GM18519 (cell line): Measurements from ENCODE around the gene TTYH2.
"Not testable (repeated sequence)": the region's sequence is repeated elsewhere in the genome, so short reads cannot be mapped to it uniquely, and the experiment has no call there.

ENCODE experiments used
- ATAC-seq: cut with Tn5 transposase; IDR thresholded peaks from one replicate; pipeline ENCODE4 v1.9.1; 2021; ENCODE audit warnings: mild to moderate bottlenecking, moderate library complexity; ENCODE audit not compliant: unreplicated experiment, low FRiP score

Gene TTYH2

GRCh38 chr17:74281799-74282198 is 68.4 kb downstream of the TTYH2 start:
- ATAC-seq: no peak

- ATAC-seq: not testable (repeated sequence)
These were observed 68.9 kb downstream of the TTYH2 start for GRCh38 chr17:74282274-74282586.

DNA sequence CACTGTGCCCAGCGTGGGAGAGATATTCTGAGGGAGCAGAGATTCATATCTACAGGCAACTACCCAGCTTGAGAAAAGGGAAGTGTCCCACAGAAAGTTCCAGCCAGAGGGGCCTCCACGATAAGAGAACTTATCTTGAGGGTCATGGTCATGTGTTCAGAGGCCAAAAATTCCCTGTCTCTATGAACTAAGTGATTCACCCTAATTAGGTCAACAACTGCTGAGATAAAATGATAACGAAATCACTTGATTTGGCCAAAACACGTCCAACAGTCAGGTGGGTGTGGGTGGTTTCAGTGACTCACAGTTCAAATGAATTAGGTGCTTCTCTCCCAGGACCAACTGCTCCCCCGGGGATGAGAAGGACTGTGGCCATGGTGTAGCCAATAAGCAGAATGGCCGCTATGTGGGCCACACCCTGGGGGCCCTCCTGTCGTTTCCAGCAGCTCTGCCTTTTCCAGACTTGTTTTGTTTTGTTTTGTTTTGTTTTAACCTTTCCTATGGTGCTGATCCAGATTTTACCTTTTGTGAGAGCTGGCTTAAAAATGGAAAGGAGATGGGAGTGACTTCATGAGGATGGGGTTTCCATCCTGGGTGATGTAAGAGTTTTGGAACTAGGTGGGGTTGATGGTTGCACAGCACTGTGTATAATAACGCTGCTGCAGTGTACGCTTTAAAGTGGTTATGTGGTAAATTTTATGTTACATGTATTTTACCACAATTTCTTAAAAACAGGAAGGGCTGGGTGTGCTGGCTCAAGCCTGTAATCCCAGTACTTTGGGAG is 69.4 kb downstream of the TTYH2 start:
- ATAC-seq: no peak

GRCh38 chr17:74283371-74283673 is 70.0 kb downstream of the TTYH2 start:
- no peak for ATAC-seq

GRCh38 chr17:74287031-74287602 is 73.7 kb downstream of the TTYH2 start:
- ATAC-seq: no peak

DNA sequence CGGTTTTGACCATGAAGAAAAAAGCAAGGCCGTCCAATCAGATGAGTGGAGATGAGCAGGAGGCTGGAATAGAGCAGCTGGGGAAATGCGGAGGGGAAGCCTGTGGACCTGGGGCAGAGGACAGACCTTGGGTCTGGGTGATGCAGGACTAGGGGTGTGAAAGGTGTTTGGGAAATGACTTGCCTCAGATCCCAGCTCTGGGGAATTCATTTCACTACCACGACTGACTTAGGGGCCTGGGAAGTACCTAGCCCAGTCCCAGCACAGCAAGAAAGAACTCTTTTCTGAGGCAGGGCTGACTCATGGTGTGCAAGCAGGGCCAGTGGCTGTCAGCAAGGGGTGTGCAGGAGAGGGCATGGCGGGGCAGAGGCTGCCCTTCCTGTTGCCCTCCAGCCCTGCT is 75.4 kb downstream of the TTYH2 start:
- ATAC-seq: no peak

- no peak for ATAC-seq
These were observed 76.3 kb downstream of the TTYH2 start for GRCh38 chr17:74289688-74290087.

DNA sequence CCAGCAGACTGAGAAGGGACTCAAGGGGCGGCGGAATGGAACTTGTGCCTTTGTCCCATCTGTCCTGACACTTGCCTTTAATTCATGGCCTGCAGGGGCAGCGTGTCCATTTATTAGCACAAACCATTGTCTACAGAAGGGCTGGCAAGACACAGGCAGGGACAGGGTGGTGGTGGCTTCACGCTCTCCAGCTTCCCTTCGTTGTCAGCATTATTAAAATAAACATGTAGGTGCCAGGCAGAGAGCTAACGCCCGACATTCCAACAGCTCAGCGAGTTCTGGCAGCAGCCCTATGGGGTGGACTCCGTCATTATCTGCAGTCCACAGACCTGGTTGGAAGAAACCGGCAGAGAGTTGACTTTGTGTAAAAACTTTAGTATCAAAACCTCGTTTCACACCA is 77.0 kb downstream of the TTYH2 start:
- ATAC-seq: no peak

DNA sequence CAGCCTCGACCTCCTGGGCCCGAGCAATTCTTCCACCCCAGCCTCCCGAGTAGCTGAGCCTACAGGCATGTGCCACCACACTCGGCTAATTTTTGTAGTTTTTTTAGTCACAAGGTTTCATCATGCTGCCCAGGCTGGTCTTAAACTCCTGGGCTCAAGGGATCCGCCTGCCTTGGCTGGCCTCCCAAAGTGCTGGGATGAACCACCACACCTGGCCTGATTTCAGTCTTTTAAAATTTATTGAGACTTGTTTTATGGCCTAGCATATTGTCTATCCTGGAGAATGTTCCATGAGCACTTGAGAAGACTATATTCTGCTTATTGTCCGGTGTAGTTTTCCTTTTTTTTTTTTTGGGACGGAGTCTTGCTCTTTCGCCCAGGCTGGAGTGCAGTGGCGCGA is 79.1 kb downstream of the TTYH2 start:
- ATAC-seq: no peak

GRCh38 chr17:74295625-74296547 is 82.5 kb downstream of the TTYH2 start:
- ATAC-seq: no peak

- no peak for ATAC-seq
These were observed 83.2 kb downstream of the TTYH2 start for GRCh38 chr17:74296548-74296936.

DNA sequence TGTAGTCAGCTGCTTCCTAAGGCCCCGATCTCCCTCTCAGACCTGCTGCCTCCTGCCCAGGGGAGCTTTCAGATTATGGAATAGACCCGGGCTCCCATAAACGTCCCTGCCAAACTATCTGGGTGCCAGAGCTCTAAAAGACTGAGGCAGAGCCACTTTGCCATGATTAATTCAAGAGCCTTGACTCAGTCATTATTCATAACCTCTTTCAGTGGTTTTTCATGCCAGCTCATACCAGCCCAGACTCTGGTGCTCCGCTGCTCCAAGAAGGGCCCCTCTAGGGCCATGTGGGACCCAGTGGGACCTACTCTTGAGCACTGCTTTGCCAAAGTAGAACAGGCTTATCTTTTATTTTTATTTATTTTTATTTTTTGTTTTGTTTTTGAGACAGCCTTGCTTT is 84.6 kb downstream of the TTYH2 start:
- ATAC-seq: no peak

- no peak for ATAC-seq
These were observed 85.4 kb downstream of the TTYH2 start for GRCh38 chr17:74298778-74299177.

- no peak for ATAC-seq
These were observed 86.0 kb downstream of the TTYH2 start for GRCh38 chr17:74299226-74300009.

DNA sequence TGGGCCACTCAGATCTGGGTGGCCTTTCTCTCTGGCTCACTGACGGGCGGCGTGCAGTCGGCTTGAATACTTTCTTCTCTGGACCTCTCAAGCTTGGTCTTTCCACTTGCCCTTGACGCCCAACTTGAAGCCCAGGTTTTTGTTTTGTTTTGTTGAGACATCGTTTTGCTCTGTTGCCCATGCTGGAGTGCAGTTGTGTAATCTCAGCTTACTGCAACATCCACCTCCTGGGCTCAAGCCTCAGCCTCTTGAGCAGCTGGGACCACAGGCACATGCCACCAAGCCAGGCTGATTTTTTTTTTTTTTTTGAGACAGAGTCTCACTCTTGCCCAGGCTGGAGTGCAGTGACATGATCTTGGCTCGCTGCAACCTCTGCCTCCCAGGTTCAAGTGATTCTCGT is 89.9 kb downstream of the TTYH2 start:
- ATAC-seq: no peak

DNA sequence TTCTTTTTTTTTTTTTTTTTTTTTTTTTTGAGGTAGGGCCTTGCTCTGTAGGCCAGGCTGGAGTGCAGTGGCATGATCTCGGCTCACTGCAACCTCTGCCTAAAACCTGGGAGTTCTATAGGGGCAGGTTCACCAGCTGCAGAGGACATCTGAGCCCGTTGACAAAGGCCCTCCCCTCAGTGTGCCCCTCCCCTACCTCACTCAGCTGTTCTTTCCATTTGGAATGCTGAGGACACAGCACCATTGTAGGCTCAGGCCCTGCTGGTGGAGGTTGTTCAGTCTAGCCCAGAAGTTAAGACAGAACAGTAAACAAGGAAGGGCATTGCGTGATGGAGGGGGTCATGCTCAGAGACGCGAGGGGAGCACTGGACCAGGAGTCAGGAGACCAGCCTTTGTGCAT is 90.8 kb downstream of the TTYH2 start:
- ATAC-seq: no peak

GRCh38 chr17:74305865-74306654 is 92.7 kb downstream of the TTYH2 start:
- no peak for ATAC-seq

GRCh38 chr17:74307984-74308773 is 94.8 kb downstream of the TTYH2 start:
- no peak for ATAC-seq

DNA sequence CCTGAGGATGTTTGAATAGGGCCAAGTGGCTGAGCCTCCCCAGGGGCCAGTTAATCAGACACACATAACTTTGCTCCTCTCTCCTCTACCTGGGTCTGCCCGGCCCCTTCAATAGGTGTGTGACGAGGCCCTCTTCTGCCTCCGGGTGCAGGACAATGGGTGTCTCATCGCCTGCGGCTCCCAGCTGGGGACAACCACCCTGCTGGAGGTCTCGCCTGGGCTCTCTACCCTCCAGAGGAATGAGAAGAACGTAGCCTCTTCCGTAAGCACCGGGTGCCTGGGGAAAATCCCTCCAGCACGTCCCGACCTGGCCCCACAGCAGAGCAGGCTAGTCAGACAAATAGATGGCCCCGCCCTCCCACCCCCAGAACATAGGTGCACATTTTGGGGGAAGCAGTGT is 96.5 kb downstream of the TTYH2 start:
- ATAC-seq: no peak
